Activated CD4-positive, CD25-positive, alpha-beta regulatory T cell treated with anti-CD3 and anti-CD28 coated beads, Interleukin-2, amount 50 U/mL, for 72 hours (primary cell): ENCODE measurements around the gene GRK2.
A peak's percentile ranks its signal among the peaks of the same experiment; 100 is the strongest.
"Not testable (repeated sequence)": the region's sequence is repeated elsewhere in the genome, so short reads cannot be mapped to it uniquely, and the experiment has no call there.

Experiments used
- DNase-seq: peaks from one replicate; pipeline ENCODE4 v3.0.0; 2021

The GRK2 gene

GRCh38 chr11:67266449-67267187 is at the start of gene GRK2:
Gene GRK2 (plus strand): TSS chr11:67266473. CDS start chr11:67266700, 227 bp downstream.
- no peak for DNase-seq

GRCh38 chr11:67227726-67228125 is 38.5 kb upstream of the GRK2 start:
- no peak for DNase-seq

- no peak for DNase-seq
Observed at GRCh38 chr11:67230406-67230805, 35.9 kb upstream of the GRK2 start.

GRCh38 chr11:67230886-67231285 is 35.4 kb upstream of the GRK2 start:
- DNase-seq: no peak

GRCh38 chr11:67233584-67234190 is 32.6 kb upstream of the GRK2 start:
- no peak for DNase-seq

DNA sequence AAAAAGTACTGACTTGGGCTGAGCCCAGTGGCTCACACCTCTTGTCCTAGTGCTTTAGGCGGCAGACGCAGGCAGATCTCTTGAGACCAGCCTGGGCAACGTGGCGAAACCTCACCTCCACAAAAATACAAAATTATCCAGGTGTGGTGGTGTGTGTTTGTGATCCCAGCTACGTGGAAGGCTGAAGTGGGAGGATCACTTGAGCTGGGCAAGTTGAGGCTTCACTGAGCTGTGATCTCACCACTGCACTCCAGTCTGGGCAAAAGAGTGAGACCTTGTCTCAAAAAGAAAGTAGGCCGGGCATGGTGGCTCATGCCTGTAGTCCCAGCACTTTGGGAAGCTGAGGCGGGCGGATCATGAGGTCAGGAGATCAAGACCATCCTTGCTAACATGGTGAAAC is 31.7 kb upstream of the GRK2 start:
- DNase-seq: not testable (repeated sequence)

DNA sequence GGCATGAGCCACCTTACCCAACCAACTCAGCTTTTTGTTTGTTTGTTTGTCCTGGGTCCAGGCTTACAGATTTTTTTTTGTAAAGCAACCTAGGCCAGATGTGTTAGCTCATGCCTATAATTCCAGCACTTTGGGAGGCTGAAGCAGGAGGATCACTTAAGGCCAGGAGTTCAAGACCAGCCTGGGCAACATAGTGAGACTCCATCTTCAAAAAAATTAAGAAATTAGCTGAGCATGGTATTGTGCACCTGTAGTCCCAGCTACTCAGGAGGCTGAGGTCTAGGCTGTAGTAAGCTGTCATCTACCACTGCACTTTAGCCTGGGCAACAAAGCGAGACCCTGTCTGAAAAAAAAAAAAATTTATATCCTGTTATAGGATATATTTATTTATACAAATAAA is 28.7 kb upstream of the GRK2 start:
- no peak for DNase-seq

- no peak for DNase-seq
Observed at GRCh38 chr11:67238894-67239782, 27.1 kb upstream of the GRK2 start.

DNA sequence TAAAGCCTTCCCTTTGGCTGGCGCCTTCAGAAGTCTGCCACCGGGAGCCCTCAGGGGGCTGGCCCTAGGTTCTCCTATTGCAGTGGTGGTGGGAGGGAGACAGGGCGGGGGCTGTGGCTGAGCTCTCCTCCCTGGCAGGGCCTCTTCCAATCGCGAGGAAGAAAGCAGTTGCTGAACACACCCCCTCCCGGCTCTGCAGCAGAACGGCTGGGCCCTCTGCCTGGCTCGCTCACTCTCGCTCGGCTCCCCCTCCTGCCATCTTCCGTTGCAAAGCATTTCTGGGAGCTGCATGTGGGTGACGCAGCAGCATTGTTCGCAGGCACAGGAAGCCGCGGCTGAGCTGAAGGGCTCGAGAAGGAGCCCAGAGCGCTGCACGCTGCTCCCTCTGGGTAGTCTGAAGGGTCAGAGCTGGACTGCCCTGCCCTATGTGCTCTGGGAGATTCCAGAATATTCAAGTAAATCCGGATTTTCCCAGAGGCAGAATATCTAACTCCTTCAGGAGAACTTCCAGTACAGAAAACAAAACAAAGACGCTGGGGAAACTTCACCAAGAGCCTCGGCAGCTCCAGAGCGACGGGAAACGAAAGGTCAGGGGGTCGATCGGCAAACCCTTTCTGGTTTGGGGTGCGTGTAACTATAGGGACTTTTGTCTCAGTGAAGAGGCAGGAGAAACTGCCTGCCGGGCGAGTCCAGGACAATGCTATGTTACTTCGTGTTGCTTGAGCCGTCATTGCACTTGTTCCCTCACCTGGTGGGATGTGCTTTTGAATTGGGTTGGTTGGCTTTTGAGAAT is 26.3 kb upstream of the GRK2 start:
- peak; percentile 89 for DNase-seq

- peak; percentile 76 for DNase-seq
Observed at GRCh38 chr11:67240576-67241389, 25.5 kb upstream of the GRK2 start.

- DNase-seq: no peak
Observed at GRCh38 chr11:67242548-67242947, 23.7 kb upstream of the GRK2 start.

DNA sequence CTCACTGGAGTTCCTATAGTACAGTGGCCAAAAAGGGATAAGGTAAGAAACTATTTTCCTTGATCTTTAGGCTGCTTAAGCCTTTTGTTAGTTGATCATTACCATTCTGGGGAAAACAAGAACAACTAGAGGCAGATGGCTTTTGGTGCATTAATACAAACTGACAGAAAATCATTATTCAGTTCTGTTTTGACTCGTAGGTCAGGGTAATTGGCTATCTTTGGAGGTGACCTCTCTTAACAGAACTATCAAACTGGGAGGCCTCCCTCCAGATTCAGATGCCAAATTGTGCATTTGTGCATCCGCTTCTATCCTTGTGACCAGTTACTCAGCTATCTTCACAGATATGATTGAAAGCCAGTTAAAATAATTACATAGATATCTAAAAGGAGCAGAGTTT is 23.2 kb upstream of the GRK2 start:
- no peak for DNase-seq

DNA sequence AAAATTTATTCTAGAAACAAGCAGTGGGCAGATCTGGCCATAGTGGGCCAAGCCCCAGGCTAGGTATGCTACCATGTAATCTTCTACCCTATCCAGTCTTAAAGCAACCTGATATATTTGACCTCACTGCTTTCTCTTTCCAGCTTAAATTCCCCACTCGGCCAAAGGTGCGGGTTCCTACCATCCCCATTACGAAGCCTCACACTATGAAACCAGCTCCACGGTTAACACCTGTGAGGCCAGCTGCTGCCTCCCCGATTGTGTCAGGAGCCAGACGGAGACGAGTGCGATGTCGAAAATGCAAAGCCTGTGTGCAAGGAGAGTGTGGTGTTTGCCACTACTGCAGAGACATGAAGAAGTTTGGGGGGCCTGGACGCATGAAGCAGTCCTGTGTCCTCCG is 21.2 kb upstream of the GRK2 start:
- no peak for DNase-seq

GRCh38 chr11:67247946-67248550 is 18.2 kb upstream of the GRK2 start:
- DNase-seq: no peak

DNA sequence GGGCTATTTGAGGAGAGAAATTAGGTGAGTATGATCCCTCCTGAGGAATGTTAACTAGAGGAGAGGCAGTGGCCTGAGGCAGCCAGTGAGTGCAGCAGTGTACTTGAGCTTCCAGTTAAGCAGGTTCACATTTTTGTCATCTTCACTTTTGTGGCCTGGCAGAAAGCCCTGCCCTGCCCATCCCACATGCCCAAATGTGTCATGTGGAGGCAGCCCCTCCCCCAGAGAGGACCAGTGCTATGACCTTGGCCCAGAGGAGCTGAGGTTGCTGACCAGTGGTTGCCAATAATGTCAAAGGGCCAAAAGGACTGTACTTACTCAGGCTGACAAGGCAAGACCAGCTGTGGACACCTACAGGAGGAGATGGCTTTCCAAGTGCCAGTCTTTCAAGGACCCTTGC is 17.6 kb upstream of the GRK2 start:
- DNase-seq: no peak

DNA sequence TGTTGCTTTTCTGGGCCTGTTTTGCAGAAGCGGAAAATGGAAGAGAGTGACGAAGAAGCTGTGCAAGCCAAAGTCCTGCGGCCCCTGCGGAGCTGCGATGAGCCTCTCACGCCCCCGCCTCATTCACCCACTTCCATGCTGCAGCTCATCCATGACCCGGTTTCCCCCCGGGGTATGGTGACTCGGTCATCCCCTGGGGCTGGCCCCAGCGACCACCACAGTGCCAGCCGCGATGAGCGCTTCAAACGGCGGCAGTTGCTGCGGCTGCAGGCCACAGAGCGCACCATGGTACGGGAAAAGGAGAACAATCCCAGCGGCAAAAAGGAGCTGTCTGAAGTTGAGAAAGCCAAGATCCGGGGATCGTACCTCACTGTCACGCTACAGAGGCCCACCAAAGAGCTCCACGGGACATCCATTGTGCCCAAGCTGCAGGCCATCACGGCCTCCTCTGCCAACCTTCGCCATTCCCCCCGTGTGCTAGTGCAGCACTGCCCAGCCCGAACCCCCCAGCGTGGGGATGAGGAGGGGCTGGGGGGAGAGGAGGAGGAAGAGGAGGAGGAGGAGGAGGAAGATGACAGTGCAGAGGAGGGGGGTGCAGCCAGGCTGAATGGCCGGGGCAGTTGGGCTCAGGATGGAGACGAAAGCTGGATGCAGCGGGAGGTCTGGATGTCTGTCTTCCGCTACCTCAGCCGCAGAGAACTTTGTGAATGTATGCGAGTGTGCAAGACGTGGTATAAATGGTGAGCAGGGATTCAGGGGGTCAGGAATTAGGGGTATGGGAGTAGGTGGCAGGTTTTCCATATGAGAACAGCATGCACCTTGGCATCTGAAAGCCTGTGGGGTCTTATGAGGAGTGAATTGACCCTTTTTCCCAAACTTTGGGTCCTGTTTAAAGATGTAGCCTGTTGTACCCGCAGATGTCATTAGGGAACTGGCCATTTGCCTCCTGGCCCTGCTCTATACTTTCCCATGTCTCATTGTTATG is 15.9 kb upstream of the GRK2 start:
- DNase-seq: no peak

DNA sequence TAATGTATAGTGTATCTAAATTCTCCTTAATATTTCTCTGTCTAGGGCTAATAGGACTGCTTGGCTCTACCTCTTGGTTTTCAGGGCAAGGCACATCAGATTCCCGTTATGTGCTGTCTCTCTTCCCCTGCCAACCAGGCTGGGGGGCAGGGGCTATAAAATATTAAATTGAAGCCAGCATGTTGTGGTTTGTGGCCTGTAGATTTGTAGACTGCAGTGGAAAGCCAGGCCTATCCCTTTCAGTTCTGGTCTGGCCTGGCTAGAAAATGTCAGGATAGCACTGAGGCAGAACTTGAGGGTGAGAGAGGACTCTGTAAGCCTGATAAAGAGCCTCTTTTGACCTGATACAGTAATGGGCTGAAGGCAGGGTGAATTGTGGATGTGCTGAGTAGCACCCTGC is 14.4 kb upstream of the GRK2 start:
- DNase-seq: no peak

GRCh38 chr11:67252831-67253239 is 13.4 kb upstream of the GRK2 start:
- DNase-seq: no peak

GRCh38 chr11:67253872-67254624 is 12.2 kb upstream of the GRK2 start:
- DNase-seq: no peak

- DNase-seq: no peak
Observed at GRCh38 chr11:67254798-67255197, 11.5 kb upstream of the GRK2 start.
